Kidney epithelial cell (primary cell): ENCODE data around the gene XRCC4. TPM values are rescaled to one million over a fixed set of nuclear protein-coding genes. Genes with fewer than 3 reads are reported as not detected.

Experiments
- DNase-seq: peaks from one replicate; pipeline ENCODE4 v3.0.0-alpha.2; 2010; ENCODE audit warnings: low read depth
- H3K27me3 ChIP-seq: 2 replicates; pipeline ENCODE4 v1.6.0; 2011; ENCODE audit warnings: low read length; ENCODE audit not compliant: control insufficient read depth, insufficient read depth
- H3K36me3 ChIP-seq: 2 replicates; pipeline ENCODE4 v1.5.1; 2011; ENCODE audit warnings: low read length; ENCODE audit not compliant: control insufficient read depth, insufficient read depth
- H3K4me3 ChIP-seq: 2 replicates; pipeline ENCODE4 v1.5.1; 2011; ENCODE audit warnings: low read depth, mild to moderate bottlenecking, control low read depth, low read length
- CTCF ChIP-seq: IDR thresholded peaks from 2 replicates; pipeline ENCODE4 v1.5.1; 2011; ENCODE audit warnings: mild to moderate bottlenecking, moderate library complexity, low read length, control low read depth, inconsistent platforms; ENCODE audit not compliant: insufficient read depth, poor library complexity, severe bottlenecking
- total RNA-seq: library from RNA; depleted of rRNA; stranded (reverse); fragments of >200 nt; gene quantifications from 2 replicates; pipeline ENCODE4 v1.2.3, GENCODE V29; 2015

XRCC4 gene
- total RNA-seq, 1 donor from 2014 or later: 7.6 TPM

GRCh38 chr5:83173826-83174225 lies 96.5 kb downstream of the XRCC4 start:
- Histone ChIP-seq H3K4me3 (no peak overlapping the region), H3K36me3 (no peaks in the 10 kb centered on the region), H3K27me3 (no peaks in the 10 kb centered on the region)
- no peak for TF ChIP-seq CTCF
- no peak for DNase-seq

GRCh38 chr5:83177803-83178202 lies 100.5 kb downstream of the XRCC4 start:
- Histone ChIP-seq H3K27me3 (no peaks in the 10 kb centered on the region), H3K36me3 (no peaks in the 10 kb centered on the region), H3K4me3 (no peak overlapping the region)
- DNase-seq: no peak
- TF ChIP-seq CTCF: no peak

- Histone ChIP-seq H3K27me3 (no peaks in the 10 kb centered on the region), H3K4me3 (no peak overlapping the region), H3K36me3 (no peaks in the 10 kb centered on the region)
- no peak for TF ChIP-seq CTCF
- DNase-seq: no peak
These were observed 102.6 kb downstream of the XRCC4 start for GRCh38 chr5:83179966-83180365.

- TF ChIP-seq CTCF: no peak
- Histone ChIP-seq H3K4me3 (no peak overlapping the region), H3K27me3 (no peaks in the 10 kb centered on the region), H3K36me3 (no peaks in the 10 kb centered on the region)
- DNase-seq: no peak
These were observed 107.2 kb downstream of the XRCC4 start for GRCh38 chr5:83184534-83184933.

GRCh38 chr5:83192947-83193346 lies 115.6 kb downstream of the XRCC4 start:
- no peak for DNase-seq
- no peak overlapping the region for H3K4me3 ChIP-seq
- no peaks in the 10 kb centered on the region for H3K36me3 ChIP-seq
- no peak for TF ChIP-seq CTCF
- H3K27me3 ChIP-seq: no peaks in the 10 kb centered on the region

- H3K27me3 ChIP-seq: no peaks in the 10 kb centered on the region
- no peak overlapping the region for H3K4me3 ChIP-seq
- H3K36me3 ChIP-seq: no peaks in the 10 kb centered on the region
- no peak for TF ChIP-seq CTCF
- DNase-seq: no peak
These were observed 120.1 kb downstream of the XRCC4 start for GRCh38 chr5:83197326-83197967.
